ENCODE data around the gene ELAC1. TPM values are rescaled to one million over a fixed set of nuclear protein-coding genes. Genes with fewer than 3 reads are reported as not detected.
A peak's percentile ranks its signal among the peaks of the same experiment; 100 is the strongest.

The ELAC1 gene
- total RNA-seq, 2 donors from 2014 or later = 2.6 to 2.9 TPM

- H3K4me1 ChIP-seq = peaks cover 0 to 16% of the 10 kb centered on the region in 2 donors
- H3K4me3 ChIP-seq = no peak overlapping the region
- TF ChIP-seq CTCF (IDR thresholded peaks at IDR 0.05) = no peak
- peak overlapping the region in 1 of 2 donors; percentile 12 for H3K27ac ChIP-seq
- H3K9me3 ChIP-seq = no peaks in the 10 kb centered on the region
- no peaks in the 10 kb centered on the region for H3K27me3 ChIP-seq
- H3K36me3 ChIP-seq = peaks cover 38% of the 10 kb centered on the region
- DNase-seq (ENCODE audit: low spot score) = no peak
Observed at GRCh38 chr18:50973367-50974126, 5.7 kb downstream of the ELAC1 start.

GRCh38 chr18:50977037-50977760 lies 9.4 kb downstream of the ELAC1 start:
- no peak overlapping the region for H3K4me3 ChIP-seq

GRCh38 chr18:50981381-50981780 lies 13.5 kb downstream of the ELAC1 start:
- Histone ChIP-seq H3K36me3 (peaks cover 26% of the 10 kb centered on the region), H3K9me3 (no peaks in the 10 kb centered on the region), H3K4me3 (no peak overlapping the region), H3K27me3 (no peaks in the 10 kb centered on the region), H3K4me1 (no peaks in the 10 kb centered on the region), H3K27ac (no peak overlapping the region)
- no peak for DNase-seq (ENCODE audit: low spot score)
- no peak for TF ChIP-seq CTCF (IDR thresholded peaks at IDR 0.05)

More at GRCh38 chr18:50977037-50977760, 9.4 kb downstream of the ELAC1 start:
- peaks cover 38% of the 10 kb centered on the region for H3K36me3 ChIP-seq
- H3K27me3 ChIP-seq = no peaks in the 10 kb centered on the region
- H3K9me3 ChIP-seq = no peaks in the 10 kb centered on the region
- no peak overlapping the region for H3K27ac ChIP-seq
- TF ChIP-seq CTCF (IDR thresholded peaks at IDR 0.05) = no peak
- no peak for DNase-seq (ENCODE audit: low spot score)
- no peaks in the 10 kb centered on the region for H3K4me1 ChIP-seq

GRCh38 chr18:50982086-50982801 lies 14.4 kb downstream of the ELAC1 start:
- H3K27ac ChIP-seq = no peak overlapping the region
- peaks cover 18% of the 10 kb centered on the region for H3K36me3 ChIP-seq
- no peak for TF ChIP-seq CTCF (IDR thresholded peaks at IDR 0.05)

GRCh38 chr18:50982802-50983179 lies 15.0 kb downstream of the ELAC1 start:
- H3K9me3 ChIP-seq = no peaks in the 10 kb centered on the region
- H3K36me3 ChIP-seq = peaks cover 12% of the 10 kb centered on the region
- DNase-seq (ENCODE audit: low spot score) = no peak
- no peak for TF ChIP-seq CTCF (IDR thresholded peaks at IDR 0.05)
- H3K27me3 ChIP-seq = no peaks in the 10 kb centered on the region
- no peak overlapping the region for H3K4me3 ChIP-seq
- no peaks in the 10 kb centered on the region for H3K4me1 ChIP-seq
- H3K27ac ChIP-seq = no peak overlapping the region

More at GRCh38 chr18:50982086-50982801, 14.4 kb downstream of the ELAC1 start:
- no peaks in the 10 kb centered on the region for H3K4me1 ChIP-seq
- no peak overlapping the region for H3K4me3 ChIP-seq
- no peaks in the 10 kb centered on the region for H3K27me3 ChIP-seq
- DNase-seq (ENCODE audit: low spot score) = no peak
- no peaks in the 10 kb centered on the region for H3K9me3 ChIP-seq

Measured in right atrium auricular region (tissue), 2 donors.